ENCODE measurements around the gene MYO1E.

The MYO1E gene

DNA sequence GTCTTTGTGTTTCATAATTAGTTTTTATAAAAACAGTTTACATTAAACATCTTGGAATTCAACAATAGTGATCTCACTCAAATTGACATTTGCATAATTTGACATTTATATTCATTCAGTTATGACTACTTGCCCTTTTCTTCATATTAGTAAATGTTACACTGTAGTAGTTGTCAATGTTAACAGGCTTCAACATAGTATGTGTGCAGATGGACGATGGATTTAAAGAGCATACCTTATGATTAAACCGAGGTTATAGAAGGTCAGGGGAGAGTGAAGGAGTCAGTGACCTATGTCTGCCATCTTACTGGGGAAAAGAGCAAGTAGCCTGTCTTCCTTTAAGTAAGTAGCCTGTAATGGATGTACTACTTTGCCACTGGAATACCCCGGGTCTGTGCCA, 276.2 kb downstream of the MYO1E start:
- no peak for DNase-seq (ENCODE audit: low read depth in 3 of 3, low spot score in 1 of 3)

- no peak for DNase-seq (ENCODE audit: low read depth in 3 of 3, low spot score in 1 of 3)
Measured at GRCh38 chr15:59094077-59094476, 278.6 kb downstream of the MYO1E start.

DNA sequence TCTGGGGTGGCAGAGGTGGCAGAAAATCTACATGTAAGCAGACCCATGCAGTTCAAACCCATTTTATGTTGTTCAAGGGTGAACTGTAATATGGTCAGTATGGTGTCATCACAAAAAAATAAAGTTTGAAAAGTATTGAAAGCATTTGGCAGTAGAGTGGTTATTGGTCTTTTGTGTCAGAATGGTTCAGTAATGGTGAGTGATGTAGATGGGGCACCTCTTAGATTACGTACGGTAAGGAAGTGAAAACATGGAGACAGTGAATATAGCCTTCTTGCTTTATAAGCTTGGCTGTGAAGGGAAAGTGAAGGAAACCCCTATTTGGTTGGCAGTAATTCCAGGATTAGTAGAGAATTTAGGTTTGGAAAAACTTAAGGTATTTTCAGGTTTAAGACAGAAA, 284.9 kb downstream of the MYO1E start:
- no peak for DNase-seq (ENCODE audit: low read depth in 3 of 3, low spot score in 1 of 3)

Data from stimulated activated CD4-positive, alpha-beta T cell treated with anti-CD3 and anti-CD28 coated beads, TNF-alpha, amount 100 ng/mL, for 1 hour (primary cell).